HEK293T (cell line): ENCODE measurements around the gene SCML1.

ENCODE experiments used
- CTCF ChIA-PET: fragments of 350-600 bp; formaldehyde crosslinking; extraction: SDS; loops from one replicate; lab custom pipeline; 2021; ENCODE audit warnings: antibody characterized with exemption, inconsistent platforms; lab: Yijun Ruan, JAX
- POLR2A ChIA-PET: fragments of 350-600 bp; formaldehyde crosslinking; extraction: SDS; loops from one replicate; lab custom pipeline; 2020; ENCODE audit warnings: antibody characterized with exemption, inconsistent platforms; lab: Yijun Ruan, JAX
- DNase-seq: peaks from one replicate; pipeline ENCODE4 v3.0.0; 2012; ENCODE audit warnings: mixed read lengths; ENCODE audit errors: extremely low spot score
- ARNT ChIP-seq: fragments of 450-650 bp; IDR thresholded peaks from 2 replicates; pipeline ENCODE4 v1.6.1; 2017; ENCODE audit warnings: mild to moderate bottlenecking
- BHLHE40 ChIP-seq: fragments of 450-650 bp; IDR thresholded peaks from 2 replicates; pipeline ENCODE4 v1.6.1; 2016; ENCODE audit warnings: mild to moderate bottlenecking, moderate library complexity, borderline replicate concordance
- CTBP1 ChIP-seq: fragments of 450-650 bp; IDR thresholded peaks from 2 replicates; pipeline ENCODE4 v1.6.1; 2016; ENCODE audit warnings: borderline replicate concordance
- ELF4 ChIP-seq: fragments of 450-650 bp; IDR thresholded peaks from 2 replicates; pipeline ENCODE4 v1.6.1; 2017; ENCODE audit warnings: antibody characterized with exemption
- FOXA1 ChIP-seq: fragments of 450-650 bp; IDR thresholded peaks from 2 replicates; pipeline ENCODE4 v1.6.1; 2016; ENCODE audit warnings: mild to moderate bottlenecking
- FOXK2 ChIP-seq: fragments of 450-650 bp; IDR thresholded peaks from 2 replicates; pipeline ENCODE4 v1.6.1; 2016; ENCODE audit warnings: mild to moderate bottlenecking
- FOXM1 ChIP-seq: fragments of 450-650 bp; IDR thresholded peaks from 2 replicates; pipeline ENCODE4 v1.6.1; 2017; ENCODE audit warnings: mild to moderate bottlenecking, borderline replicate concordance
- HDGF ChIP-seq: fragments of 450-650 bp; IDR thresholded peaks from 2 replicates; pipeline ENCODE4 v1.6.1; 2017; ENCODE audit warnings: antibody characterized with exemption, borderline replicate concordance
- L3MBTL2 ChIP-seq: fragments of 450-650 bp; conservative IDR thresholded peaks from 2 replicates; pipeline ENCODE4 v1.6.1; 2016; ENCODE audit warnings: mild to moderate bottlenecking
- LEF1 ChIP-seq: fragments of 450-650 bp; IDR thresholded peaks from 2 replicates; pipeline ENCODE4 v1.6.1; 2017; ENCODE audit warnings: mild to moderate bottlenecking, borderline replicate concordance
- NFRKB ChIP-seq: fragments of 450-650 bp; IDR thresholded peaks from 2 replicates; pipeline ENCODE4 v1.6.1; 2016; ENCODE audit warnings: mild to moderate bottlenecking, moderate library complexity
- PKNOX1 ChIP-seq: fragments of 450-650 bp; IDR thresholded peaks from 2 replicates; pipeline ENCODE4 v1.6.1; 2016
- SP1 ChIP-seq: fragments of 450-650 bp; IDR thresholded peaks from 2 replicates; pipeline ENCODE4 v1.6.1; 2017
- SUZ12 ChIP-seq: fragments of 450-650 bp; IDR thresholded peaks from 2 replicates; pipeline ENCODE4 v1.6.1; 2016; ENCODE audit warnings: mild to moderate bottlenecking
- TARDBP ChIP-seq: fragments of 450-650 bp; IDR thresholded peaks from 2 replicates; pipeline ENCODE4 v1.6.1; 2016
- ZNF384 ChIP-seq: fragments of 450-650 bp; IDR thresholded peaks from 2 replicates; pipeline ENCODE4 v1.6.1; 2016

Gene SCML1

GRCh38 chrX:17759990-17760389 is 22.7 kb downstream of the SCML1 start:
- no peak for DNase-seq
- no peak for TF ChIP-seq HDGF
- no peak for TF ChIP-seq LEF1
- TF ChIP-seq CTBP1: no peak
- no peak for TF ChIP-seq FOXA1
- no peak for TF ChIP-seq TARDBP
- TF ChIP-seq L3MBTL2: no peak
- no peak for TF ChIP-seq FOXK2
- TF ChIP-seq ELF4: no peak
- no peak for TF ChIP-seq ARNT
- no peak for TF ChIP-seq SUZ12
- no peak for TF ChIP-seq PKNOX1
- TF ChIP-seq NFRKB: no peak
- POLR2A ChIA-PET: no interaction called here
- CTCF ChIA-PET: no interaction called here

GRCh38 chrX:17767734-17768133 is 30.4 kb downstream of the SCML1 start:
- ChIA-PET CTCF (no interaction called here), POLR2A (interaction anchor here (1.0 kb wide), 1 partner anchor 76 kb away, joined by 3 read pairs; no protein-coding TSS in a partner anchor)
- no peak for DNase-seq
- no peak for TF ChIP-seq CTBP1

- no peak for DNase-seq
- ChIA-PET CTCF (no interaction called here), POLR2A (no interaction called here)
- TF ChIP-seq TARDBP: no peak
- TF ChIP-seq SP1: no peak
- no peak for TF ChIP-seq ZNF384
Measured at GRCh38 chrX:17768997-17769396, 31.7 kb downstream of the SCML1 start.

- no peak for TF ChIP-seq NFRKB
- TF ChIP-seq ELF4: no peak
- TF ChIP-seq PKNOX1: no peak
- no peak for TF ChIP-seq SUZ12
- no peak for TF ChIP-seq L3MBTL2
- TF ChIP-seq HDGF: no peak
- TF ChIP-seq FOXA1: no peak
- DNase-seq: no peak
- POLR2A ChIA-PET: no interaction called here
- CTCF ChIA-PET: no interaction called here
Measured at GRCh38 chrX:17769701-17770269, 32.5 kb downstream of the SCML1 start.

GRCh38 chrX:17773221-17773876 is 36.1 kb downstream of the SCML1 start:
- POLR2A ChIA-PET: no interaction called here
- DNase-seq: no peak
- CTCF ChIA-PET: no interaction called here
- TF ChIP-seq BHLHE40: no peak
- no peak for TF ChIP-seq LEF1
- TF ChIP-seq SP1: no peak
- TF ChIP-seq PKNOX1: no peak
- no peak for TF ChIP-seq ARNT
- TF ChIP-seq SUZ12: no peak
- no peak for TF ChIP-seq FOXK2
- TF ChIP-seq L3MBTL2: no peak

GRCh38 chrX:17774053-17774452 is 36.8 kb downstream of the SCML1 start:
- ChIA-PET CTCF (no interaction called here), POLR2A (no interaction called here)
- no peak for TF ChIP-seq SP1
- no peak for TF ChIP-seq FOXK2
- TF ChIP-seq TARDBP: no peak
- TF ChIP-seq ZNF384: no peak
- TF ChIP-seq L3MBTL2: no peak
- TF ChIP-seq SUZ12: no peak
- TF ChIP-seq FOXM1: no peak
- DNase-seq: no peak

GRCh38 chrX:17778997-17779396 is 41.7 kb downstream of the SCML1 start:
- TF ChIP-seq ZNF384: no peak
- no peak for TF ChIP-seq HDGF
- TF ChIP-seq CTBP1: no peak
- TF ChIP-seq BHLHE40: no peak
- TF ChIP-seq FOXK2: no peak
- no peak for TF ChIP-seq FOXM1
- no peak for TF ChIP-seq LEF1
- CTCF ChIA-PET: no interaction called here

GRCh38 chrX:17779434-17779833 is 42.1 kb downstream of the SCML1 start:
- DNase-seq: no peak
- TF ChIP-seq LEF1 (no peak), HDGF (no peak), ARNT (no peak), TARDBP (no peak), SUZ12 (no peak), FOXK2 (no peak), ZNF384 (no peak), ELF4 (no peak), CTBP1 (no peak), NFRKB (no peak), FOXA1 (no peak), L3MBTL2 (no peak), FOXM1 (no peak), SP1 (no peak)
- ChIA-PET CTCF (no interaction called here), POLR2A (no interaction called here)

More at GRCh38 chrX:17778997-17779396, 41.7 kb downstream of the SCML1 start:
- no peak for DNase-seq
- POLR2A ChIA-PET: no interaction called here
